Measurements from ENCODE around the gene ATOX1.

DNA sequence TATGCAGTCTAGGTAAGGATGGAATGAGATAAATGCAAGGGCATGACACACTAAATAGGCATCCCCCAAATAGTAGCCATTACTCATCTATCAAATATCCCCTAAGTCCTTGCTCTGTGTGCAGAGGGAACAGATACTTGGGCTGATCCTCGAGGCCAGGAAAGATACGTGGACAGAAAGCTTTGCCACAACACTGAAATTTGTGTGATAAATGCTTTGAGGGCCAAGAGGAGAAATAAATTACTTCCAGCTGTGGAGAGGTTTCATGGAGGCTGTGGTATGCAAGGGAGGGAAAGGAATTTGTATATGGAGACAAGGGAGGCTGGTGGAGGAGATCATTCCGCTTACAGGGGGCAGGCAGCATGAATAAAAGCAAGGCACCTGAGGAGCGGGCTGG is 18.5 kb downstream of the ATOX1 start:
- no peak for TF ChIP-seq POLR2A (IDR thresholded peaks at IDR 0.05)
- TF ChIP-seq, protein P1, sequence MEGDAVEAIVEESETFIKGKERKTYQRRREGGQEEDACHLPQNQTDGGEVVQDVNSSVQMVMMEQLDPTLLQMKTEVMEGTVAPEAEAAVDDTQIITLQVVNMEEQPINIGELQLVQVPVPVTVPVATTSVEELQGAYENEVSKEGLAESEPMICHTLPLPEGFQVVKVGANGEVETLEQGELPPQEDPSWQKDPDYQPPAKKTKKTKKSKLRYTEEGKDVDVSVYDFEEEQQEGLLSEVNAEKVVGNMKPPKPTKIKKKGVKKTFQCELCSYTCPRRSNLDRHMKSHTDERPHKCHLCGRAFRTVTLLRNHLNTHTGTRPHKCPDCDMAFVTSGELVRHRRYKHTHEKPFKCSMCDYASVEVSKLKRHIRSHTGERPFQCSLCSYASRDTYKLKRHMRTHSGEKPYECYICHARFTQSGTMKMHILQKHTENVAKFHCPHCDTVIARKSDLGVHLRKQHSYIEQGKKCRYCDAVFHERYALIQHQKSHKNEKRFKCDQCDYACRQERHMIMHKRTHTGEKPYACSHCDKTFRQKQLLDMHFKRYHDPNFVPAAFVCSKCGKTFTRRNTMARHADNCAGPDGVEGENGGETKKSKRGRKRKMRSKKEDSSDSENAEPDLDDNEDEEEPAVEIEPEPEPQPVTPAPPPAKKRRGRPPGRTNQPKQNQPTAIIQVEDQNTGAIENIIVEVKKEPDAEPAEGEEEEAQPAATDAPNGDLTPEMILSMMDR (IDR thresholded peaks at IDR 0.05) = no peak
